GM19468 (cell line): ENCODE measurements around the gene DUSP6.

Source experiments
- ATAC-seq: cut with Tn5 transposase; IDR thresholded peaks from one replicate; pipeline ENCODE4 v1.9.1; 2021; ENCODE audit warnings: mild to moderate bottlenecking, moderate library complexity, moderate number of reproducible peaks; ENCODE audit not compliant: unreplicated experiment; ENCODE audit errors: extremely low read depth

Gene DUSP6

DNA sequence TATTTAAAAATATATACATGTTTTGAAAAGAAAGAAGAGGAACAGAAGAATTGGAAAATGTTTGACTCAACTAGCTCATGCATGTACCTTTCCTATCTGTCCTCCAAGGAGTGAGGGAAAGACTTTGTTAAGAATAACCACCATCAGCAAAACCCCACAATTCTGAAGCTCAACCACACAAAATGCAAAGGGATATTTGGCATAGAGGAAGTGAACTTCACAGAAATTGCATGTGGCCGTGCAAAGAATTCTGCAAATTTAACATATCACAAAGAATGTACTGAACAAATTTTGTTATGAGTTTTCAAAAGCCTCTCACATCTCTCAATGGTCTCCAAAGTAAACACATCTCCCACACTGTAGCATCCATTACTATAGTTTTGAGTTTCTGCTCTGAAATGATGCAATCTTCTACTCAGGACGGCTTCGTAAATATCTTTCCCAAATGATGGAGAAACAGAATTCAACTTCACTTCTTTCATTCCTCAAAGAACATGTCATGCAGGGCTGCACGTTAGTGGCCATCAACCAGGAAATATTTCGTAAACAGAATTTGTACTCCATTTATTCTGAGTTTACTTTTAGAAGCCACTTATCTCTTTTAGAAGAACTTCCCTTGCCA is 17.6 kb downstream of the DUSP6 start:
- no peak for ATAC-seq

DNA sequence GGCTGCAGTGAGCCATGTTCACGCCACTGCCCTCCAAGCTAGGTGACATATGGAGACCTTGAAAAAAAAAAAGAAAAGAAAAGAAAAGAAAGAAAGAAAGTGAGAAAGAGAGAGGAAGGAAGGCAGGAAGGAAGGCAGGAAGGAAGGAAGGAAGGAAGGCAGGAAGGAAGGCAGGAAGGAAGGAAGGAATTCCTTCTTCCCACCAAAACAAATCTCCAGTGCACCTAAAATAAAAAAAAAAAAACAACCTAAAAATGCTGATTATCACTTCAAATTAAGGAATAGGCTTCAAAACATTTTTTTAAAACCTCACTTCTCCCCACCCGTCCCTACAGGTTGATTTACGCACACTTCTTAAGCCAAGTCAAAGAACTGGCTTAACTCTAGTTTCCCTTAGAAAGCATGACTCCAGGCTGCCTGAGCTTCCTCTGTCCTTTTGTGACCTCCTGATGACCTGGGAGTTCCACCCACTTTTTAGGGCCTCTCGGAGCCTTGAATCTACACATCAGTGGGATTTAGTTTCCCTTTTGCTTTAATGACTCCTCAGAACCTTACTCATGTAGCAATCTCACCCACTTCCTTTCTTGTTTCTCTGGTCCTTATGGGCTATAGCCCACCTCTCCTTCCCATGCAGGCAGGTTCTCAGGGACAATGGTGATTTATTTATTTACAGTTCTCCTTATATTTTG is 18.6 kb downstream of the DUSP6 start:
- ATAC-seq: peak; percentile 58

DNA sequence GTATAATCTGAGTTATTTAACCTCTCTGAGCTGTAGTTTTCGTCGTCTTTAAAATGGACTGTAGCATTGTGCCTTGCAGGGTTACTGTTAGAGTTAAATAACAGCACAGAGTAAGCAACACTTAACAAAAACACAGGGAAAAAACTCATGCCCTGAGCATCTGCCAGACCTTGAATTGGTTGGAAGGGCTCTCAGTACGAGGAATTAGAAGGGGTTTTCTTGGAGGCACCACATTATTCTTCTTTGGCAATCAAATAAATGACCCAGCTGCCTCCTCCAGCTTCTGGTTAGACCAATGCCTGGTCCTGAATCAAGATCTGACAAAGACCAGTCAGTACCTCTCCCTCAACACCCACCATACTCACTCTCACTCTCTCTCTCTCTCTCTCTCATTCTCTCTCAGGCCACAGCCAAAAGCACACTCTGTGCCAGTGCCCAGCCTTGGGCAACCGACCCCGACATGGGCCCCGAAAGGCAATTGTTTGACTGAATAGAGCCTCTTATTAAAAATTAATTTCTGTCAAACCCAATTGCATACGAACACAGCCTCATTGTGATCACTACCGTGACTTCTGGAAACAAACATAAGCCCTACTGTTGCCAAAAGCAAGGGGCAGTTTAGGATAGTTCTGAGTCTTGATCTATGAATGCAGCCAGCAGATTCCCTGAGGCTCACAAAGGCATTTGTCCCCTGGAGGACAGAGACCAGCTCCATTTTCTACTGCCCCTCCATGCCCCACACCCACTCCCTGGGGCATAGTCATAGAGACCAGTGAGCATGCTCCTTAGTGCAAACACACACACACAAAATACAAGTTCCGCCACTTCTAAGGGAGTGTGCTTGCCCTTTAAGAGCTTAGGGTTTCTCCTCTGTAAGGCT is 23.9 kb downstream of the DUSP6 start:
- no peak for ATAC-seq

DNA sequence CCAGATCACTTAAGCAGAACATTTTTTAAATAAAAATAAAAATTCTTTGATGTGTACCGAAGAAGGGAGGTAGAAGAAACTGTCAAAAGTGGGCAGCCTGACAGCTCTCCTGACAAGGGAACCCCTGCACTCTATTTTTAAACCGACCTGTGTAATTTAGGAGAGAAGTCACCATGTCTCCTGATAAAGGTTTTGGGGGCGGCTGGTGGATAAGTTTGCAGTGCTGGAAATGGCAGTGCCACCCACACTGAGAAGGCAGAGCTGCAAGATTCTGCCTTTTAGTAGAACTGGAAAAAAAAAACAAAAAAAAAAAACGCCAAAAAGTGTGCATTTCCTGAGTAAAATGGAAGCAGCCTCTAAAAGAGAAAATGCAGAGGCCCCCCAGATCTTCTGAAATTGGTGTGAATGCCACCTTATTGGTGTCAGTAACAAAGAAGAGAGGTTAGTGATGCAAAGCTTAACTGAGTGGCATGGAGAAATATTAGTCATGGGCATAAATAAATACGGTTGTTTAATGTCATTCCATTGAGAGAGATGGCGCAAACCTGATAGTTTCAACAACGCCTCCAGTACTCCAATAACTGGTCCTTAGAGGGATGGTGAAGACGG is 24.7 kb downstream of the DUSP6 start:
- ATAC-seq: no peak

DNA sequence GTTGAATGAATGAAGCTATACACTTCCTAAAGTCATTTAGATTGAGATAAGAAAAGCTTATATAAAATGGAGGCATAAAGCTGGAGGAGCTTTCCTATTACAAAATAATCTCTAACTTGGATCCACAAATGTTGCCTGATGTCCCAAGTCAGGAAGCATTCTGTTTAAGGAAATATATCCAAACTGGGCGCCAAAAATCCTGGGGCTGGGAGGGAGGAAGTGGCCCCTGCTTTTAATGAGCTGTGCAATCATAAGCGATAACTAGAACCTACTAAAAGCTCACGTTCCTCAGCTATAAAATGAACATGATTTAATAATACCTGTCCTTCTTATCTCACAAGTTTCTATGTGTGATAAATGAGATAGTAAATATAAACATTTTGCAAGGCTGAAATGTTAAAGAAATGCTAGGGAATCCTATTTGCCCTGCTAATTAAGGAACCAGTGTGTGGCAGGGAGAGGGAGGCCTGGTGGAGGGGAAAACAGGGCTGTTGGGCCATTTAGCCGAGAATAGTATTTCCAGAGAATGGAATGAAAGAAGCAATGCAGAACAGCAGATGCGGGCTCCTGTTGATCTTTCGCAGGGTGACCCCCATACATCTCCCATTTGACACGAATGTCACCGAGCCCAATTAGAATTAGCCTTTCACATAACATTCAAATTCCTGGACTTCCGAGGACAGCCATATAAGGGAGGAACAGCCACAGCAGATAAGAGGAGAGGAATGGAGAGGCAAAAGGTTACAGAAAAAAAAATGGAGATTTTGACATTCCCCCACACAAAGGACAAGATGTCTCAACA is 25.9 kb downstream of the DUSP6 start:
- no peak for ATAC-seq

DNA sequence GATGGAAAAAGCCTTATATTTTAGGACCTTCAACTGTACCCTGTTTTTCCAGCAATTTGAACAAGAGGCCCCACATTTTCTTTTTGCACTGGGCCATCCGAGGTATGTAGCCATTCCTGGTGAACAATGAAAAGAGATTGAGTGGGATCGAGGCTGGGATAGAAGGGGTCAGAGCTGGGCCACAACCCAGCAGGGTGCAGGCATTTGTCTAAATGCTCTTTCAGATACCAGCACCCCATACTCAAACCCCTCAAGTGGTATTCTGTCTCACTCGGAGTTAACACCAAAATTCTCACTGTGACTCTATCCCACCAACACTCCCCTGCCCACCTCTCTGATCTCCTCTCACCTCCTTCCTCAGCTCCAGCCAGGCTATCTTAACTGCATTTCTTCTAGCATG is 26.8 kb downstream of the DUSP6 start:
- no peak for ATAC-seq

DNA sequence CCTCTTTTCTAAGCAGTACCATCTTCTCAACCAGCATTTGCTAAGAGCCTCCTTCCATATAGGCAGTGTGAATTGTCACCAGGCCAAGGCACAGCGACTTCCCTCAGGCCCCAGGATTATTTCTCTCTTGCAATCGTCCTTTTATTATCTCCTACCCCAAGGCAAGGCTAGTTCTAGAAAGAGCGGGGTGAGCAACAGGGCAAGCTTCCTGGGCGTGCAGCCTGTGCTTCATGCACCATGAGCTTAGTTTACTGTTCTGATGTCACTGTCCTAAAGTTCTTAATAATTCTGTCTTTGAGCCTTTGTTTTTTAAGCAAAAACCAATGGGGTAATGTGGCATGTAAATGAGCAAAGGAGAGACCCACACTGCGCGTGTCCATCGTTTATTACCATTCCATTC is 27.9 kb downstream of the DUSP6 start:
- ATAC-seq: no peak

DNA sequence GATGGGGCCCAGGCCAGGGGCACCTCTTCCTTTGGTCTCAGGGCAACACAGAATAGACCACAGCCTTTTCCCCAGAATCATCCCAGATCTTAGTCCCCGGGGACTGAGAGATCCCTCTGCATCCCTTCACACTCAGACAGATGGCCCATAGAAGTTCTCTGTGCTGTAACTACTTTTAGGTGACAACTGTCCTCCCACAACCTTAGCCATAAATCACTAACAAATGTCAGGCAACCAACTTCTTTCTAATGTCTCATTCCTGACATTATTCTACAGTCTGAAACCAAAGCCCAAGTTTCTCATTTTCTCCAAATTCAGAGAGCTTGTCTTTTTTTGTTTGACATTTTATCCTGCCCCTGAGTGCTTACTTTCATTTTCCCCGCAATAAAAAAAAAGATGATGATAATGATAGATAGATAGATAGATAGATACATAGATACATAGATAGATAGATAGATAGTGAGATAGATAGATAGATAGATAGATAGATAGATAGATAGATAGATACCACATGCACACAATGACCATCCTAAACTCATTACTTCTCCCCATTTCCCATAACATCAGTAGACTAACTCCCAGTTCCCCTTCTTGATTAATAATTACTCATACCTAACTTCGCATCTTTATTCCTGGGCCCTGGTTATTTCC is 28.6 kb downstream of the DUSP6 start:
- ATAC-seq: no peak

DNA sequence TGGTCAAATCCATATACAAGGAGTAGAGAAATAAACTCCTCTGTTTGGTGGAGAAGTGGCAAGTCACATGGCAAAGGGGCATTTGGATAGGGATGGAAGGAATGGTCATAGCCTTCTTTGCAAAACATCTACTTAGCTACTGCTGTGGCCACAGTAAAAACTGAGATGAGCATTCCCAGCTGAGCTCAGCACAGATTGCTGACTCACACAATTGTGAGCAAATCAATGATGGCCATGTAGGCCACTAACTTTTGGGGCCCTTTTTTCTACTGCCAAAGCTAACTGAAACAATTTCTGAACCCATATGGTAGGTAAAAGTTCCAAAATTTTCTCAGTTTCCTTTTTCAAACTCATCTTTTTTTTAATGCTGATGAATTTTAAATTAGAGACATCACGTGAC is 31.6 kb downstream of the DUSP6 start:
- ATAC-seq: no peak

DNA sequence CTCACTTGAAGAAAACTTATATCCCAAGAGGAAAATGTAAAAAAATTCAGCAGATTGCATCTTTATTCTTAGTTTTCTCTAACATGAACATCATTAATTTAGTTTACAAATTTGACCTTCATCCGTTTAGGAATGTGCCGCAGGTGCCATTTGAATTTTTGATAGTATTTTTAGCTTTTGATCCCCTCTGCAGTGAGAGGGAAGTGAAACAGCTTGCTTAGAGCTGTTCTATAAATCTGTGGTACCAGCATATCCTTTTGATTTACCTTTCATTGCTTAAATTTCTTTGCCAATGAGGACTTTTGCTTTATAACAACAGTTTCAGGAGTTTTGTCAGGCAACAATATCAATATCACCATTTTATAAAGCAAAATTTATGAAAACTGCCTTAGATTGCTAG is 32.7 kb downstream of the DUSP6 start:
- no peak for ATAC-seq

DNA sequence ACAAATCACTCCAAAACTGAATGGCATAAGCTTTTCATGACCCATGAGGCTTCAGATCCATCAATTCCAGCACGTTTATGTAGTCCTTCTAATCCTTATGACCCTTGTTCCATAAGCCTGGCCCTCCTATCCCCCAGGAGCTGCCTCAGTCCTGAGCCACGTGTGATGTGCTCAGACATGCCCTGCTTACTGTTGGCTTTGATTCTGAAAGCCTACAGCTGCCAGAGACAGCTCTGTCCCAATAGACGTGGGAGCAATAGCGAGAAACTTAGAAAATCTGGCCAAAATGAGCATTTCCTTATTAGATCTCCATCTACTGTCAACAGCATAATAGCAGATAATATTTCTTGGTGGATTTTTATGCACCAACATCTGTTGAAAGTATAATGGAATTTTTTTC is 33.2 kb downstream of the DUSP6 start:
- ATAC-seq: no peak

DNA sequence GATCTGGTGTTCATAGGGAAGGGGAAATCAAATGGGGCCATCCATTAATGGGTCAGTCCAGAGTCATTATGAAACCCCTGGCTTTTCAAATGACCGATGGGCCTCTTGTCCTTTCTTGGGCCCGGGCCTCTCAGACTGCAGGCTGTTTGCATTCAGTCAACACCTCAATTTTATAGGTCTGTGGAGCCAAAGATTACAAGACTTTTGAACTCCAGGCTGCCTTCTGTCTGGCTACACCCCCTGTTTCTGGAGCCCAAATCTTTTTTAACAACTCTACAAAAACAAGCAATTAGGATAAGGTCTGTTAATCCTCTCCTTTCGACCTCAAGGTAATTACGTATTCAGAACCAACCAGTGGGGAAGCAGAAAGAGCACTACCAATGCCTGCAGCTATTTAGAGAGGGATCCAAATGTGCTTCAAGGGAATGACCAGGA is 35.6 kb downstream of the DUSP6 start:
- ATAC-seq: no peak

DNA sequence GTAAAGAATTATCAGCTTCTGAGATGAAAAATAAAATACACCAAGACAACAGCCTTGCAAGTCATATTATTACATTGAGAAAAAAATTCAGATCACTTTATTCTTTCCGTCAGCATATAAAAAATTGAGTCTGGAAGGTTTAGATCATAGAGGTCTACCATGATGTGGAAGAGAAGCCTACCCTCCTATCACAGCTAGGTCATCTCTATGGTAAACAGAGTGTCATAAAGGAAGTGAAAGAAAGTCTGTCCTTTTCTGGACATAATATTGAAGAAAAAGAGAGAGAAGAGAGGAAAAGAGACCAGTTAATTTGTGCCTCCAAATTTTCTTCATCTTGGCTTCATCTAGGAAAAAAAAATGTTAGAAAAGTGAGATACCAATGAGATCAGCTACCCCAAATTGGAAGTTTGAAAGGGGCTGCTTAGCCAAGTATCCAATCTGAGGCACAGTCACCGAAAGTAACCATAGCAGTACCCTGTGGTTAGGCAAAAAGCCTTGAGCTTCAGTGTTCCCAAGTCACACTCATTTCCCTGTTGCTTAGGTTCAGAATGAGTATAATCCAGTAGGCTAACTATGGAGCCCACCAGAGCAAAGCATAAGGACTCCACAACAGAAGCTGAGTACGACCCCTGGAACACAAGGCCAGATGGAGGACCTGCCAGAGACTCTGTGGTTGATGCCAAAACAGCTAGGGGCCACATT is 38.1 kb downstream of the DUSP6 start:
- no peak for ATAC-seq

DNA sequence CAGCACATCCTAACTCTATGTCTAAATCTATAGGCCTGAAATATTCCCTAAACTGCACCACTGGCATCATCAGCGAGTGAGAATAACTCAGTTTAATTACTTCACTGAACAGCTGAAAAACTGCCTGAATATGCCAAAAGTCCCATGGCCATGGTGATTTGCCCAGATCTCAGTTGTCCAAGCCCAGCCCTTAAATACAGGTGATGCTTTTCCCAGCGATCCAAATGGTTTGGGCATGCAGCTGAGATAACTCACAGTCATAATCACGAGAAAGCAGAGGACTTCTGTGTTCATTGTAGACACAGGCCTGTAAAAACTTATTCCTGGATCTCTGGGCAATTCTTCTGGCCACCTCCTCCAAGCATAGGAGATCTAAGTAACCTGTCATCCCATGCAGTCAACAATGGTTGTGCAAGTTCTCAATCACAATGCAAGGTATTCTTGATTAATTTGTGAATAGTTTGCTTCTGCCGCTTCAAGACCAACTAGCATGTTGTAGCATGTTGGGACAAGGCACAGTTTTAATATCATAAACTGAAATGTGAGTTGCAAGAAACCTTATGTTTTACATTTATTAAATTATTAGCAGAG is 40.5 kb downstream of the DUSP6 start:
- no peak for ATAC-seq

DNA sequence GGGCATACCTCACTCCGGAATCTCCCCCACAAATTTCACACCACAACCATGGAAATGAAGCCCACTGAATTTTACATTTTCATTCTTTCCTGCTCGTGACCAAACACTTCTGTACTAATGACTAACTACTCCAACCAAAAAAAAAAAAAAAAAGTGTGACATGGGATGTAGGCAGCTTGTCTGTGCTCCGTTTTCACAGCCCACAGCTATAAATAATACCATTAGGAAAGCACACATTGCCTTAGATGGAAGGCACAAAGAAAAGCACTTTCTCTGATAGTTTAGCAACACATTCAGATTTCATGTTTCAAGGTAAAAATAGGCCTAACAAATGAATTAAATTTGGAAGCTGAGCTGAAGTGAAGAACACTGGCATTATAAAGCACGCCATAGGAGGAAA is 42.5 kb downstream of the DUSP6 start:
- ATAC-seq: no peak

DNA sequence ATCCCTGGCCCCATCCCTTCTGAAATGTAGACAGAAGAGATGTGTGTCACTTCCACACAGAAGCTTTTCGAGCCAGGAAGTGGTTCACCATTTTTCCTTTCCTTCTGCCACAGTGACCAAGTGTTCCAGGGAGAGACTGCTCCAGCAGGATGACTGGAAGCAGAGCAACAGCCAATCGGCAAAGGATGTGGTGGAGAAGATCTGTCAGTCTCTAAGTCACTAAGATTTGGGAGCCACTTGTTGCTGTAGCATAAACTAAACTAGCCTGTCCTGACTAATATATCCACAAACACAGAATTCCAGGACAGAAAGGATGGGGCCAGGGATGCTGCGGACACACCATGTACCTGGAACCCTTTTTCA is 42.9 kb downstream of the DUSP6 start:
- no peak for ATAC-seq

DNA sequence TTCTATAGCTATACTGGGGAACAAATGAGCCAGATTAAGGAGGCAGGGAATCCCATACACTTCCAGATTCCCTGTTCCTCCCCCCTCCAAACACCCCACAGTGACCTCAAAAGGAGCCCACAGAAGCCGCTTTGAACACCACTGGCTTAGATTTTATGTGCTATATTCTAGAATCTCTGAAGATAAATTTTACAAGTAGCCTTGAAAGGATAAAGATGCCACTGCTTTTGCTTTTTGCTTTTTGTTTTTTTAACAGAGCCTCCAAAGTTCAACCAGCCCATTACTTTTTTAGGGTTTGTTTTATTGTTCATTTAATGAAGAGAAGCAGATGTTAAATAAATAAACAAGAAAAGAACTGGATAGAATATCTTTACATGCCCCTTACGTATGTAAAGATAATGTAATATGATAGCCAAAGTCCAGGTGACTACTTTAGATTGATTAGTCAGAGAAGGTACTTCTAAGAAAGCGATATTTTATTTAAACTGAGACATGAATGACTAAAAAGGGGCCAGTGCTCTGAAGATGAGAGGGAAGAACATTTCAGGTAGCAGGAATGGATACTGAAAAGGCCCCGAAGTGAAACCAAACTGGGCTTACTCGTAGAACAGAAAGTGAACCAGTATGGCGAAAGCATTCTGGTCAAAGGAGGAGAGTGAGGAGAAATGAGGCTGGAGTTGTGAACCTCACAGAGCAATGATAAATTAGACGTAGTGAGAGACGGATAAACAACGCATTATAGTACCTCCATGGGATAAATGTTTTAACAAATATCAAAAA is 44.6 kb downstream of the DUSP6 start:
- no peak for ATAC-seq
